IPS-15b (cell line): ENCODE data around the gene TOMM20.

Source experiments
- H3K27me3 ChIP-seq: one replicate; pipeline ENCODE4 v1.6.1; 2013; ENCODE audit warnings: low read length; ENCODE audit not compliant: control insufficient read depth, insufficient read depth
- H3K36me3 ChIP-seq: one replicate; pipeline ENCODE4 v1.6.1; 2013; ENCODE audit warnings: low read length; ENCODE audit not compliant: control insufficient read depth, insufficient read depth
- H3K4me1 ChIP-seq: one replicate; pipeline ENCODE4 v1.6.1; 2013; ENCODE audit warnings: mild to moderate bottlenecking, low read length; ENCODE audit not compliant: control insufficient read depth, insufficient read depth
- H3K4me3 ChIP-seq: one replicate; pipeline ENCODE4 v1.5.1; 2013; ENCODE audit warnings: low read depth, low read length
- H3K9ac ChIP-seq: one replicate; pipeline ENCODE4 v1.6.1; 2013; ENCODE audit warnings: low read depth, mild to moderate bottlenecking, low read length
- H3K9me3 ChIP-seq: one replicate; pipeline ENCODE4 v1.6.1; 2013; ENCODE audit warnings: mild to moderate bottlenecking, low read length; ENCODE audit not compliant: control insufficient read depth, insufficient read depth

Gene TOMM20

DNA sequence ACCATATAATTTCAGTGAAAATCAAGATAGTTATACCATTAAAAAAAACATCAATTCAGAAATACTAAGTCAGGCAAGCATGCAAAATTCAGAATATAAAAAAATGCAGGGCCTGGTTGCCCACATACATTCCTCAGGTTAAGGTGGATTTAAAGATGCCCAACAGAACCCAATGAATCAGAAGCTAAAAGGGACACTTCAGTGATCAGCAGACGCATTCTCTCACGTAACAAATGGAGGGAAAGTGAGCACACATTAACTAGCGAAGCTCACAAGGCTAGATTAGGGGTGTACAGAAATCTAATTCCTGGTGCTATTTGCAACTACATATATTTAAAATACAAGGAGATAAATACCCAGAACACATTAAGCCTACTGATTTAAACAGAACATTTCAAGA lies 17.5 kb downstream of the TOMM20 start:
- Histone ChIP-seq H3K27me3 (no peaks in the 10 kb centered on the region), H3K9me3 (no peaks in the 10 kb centered on the region), H3K4me3 (no peak overlapping the region), H3K36me3 (peaks cover 16% of the 10 kb centered on the region), H3K9ac (no peak overlapping the region), H3K4me1 (no peaks in the 10 kb centered on the region)

GRCh38 chr1:235108876-235109275 lies 19.8 kb downstream of the TOMM20 start:
- peaks cover 12% of the 10 kb centered on the region for H3K36me3 ChIP-seq
- no peak overlapping the region for H3K4me3 ChIP-seq
- no peak overlapping the region for H3K9ac ChIP-seq
- no peaks in the 10 kb centered on the region for H3K4me1 ChIP-seq
- H3K27me3 ChIP-seq = no peaks in the 10 kb centered on the region
- no peaks in the 10 kb centered on the region for H3K9me3 ChIP-seq

DNA sequence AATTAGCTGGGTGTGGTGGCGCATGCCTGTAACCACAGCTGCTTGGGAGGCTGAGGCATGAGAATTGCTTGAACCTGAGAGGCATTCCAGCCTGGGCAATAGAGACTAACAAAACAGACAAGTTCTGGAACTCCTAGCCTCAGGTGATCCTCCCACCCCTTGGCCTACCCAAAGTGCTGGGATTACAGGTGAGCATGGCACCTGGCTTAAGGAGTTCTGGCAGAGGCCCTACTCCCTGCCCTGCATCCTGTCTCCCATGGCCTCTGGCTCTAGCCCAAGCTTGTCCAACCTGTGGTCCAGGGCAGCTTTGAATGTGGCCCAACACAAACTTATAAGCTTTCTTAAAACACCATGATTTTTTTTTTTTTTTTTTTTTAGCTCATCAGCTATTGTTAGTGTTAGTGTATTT lies 20.4 kb downstream of the TOMM20 start:
- H3K36me3 ChIP-seq = peaks cover 8% of the 10 kb centered on the region

GRCh38 chr1:235107368-235108184 lies 21.1 kb downstream of the TOMM20 start:
- Histone ChIP-seq H3K36me3 (peaks cover 7% of the 10 kb centered on the region), H3K9me3 (no peaks in the 10 kb centered on the region), H3K9ac (no peak overlapping the region), H3K4me3 (no peak overlapping the region), H3K27me3 (no peaks in the 10 kb centered on the region), H3K4me1 (no peaks in the 10 kb centered on the region)

More for the DNA sequence above, 20.4 kb downstream of the TOMM20 start:
- Histone ChIP-seq H3K27me3 (no peaks in the 10 kb centered on the region), H3K9ac (no peak overlapping the region), H3K9me3 (no peaks in the 10 kb centered on the region), H3K4me3 (no peak overlapping the region), H3K4me1 (no peaks in the 10 kb centered on the region)

DNA sequence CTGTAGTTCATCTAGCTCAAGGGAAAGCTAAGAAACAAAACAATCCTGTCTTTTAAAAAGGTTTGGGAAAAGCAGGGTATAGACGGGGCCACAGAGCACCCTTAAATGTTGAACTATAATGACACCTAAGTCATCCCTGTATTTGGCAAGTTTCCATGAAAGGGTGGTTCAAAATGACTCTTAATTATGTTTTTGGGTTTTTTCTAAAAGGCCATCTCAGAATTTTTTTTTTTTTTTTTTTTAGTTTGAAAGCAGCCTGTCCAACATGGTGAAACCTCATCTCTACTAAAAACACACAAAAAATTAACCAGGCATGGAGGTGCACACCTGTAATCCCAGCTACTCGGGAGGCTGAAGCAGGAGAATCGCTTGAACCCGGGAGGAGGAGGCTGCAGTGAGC lies 22.2 kb downstream of the TOMM20 start:
- Histone ChIP-seq H3K9me3 (no peaks in the 10 kb centered on the region), H3K36me3 (peaks cover 7% of the 10 kb centered on the region), H3K27me3 (no peaks in the 10 kb centered on the region), H3K4me3 (no peak overlapping the region), H3K4me1 (no peaks in the 10 kb centered on the region), H3K9ac (no peak overlapping the region)

GRCh38 chr1:235105051-235106043 lies 23.3 kb downstream of the TOMM20 start:
- no peaks in the 10 kb centered on the region for H3K4me1 ChIP-seq
- H3K36me3 ChIP-seq = peaks cover 7% of the 10 kb centered on the region
- H3K4me3 ChIP-seq = no peak overlapping the region
- H3K9me3 ChIP-seq = no peaks in the 10 kb centered on the region
- H3K27me3 ChIP-seq = no peaks in the 10 kb centered on the region
- H3K9ac ChIP-seq = no peak overlapping the region

DNA sequence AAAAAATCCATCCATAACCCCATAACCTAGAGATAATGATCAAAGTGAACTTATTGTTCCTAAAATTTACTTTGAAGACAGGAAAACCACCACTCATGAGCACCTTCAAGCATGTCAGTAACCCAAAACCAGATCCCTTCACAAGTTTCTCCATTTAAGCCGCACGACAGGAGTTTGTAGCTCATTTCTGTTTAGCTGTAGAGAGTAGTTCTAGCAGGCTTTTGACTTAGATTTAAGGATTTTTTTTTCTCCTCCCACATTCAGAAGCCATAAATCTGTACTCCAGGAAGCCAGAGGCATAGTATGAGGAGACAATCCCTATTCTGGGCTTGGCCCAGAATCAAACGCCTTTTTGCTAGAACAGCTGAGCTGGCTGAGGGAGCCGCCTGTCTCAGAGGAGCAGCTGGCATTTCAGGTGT lies 25.6 kb downstream of the TOMM20 start:
- H3K4me1 ChIP-seq = no peaks in the 10 kb centered on the region
- H3K27me3 ChIP-seq = no peaks in the 10 kb centered on the region
- no peaks in the 10 kb centered on the region for H3K9me3 ChIP-seq
- no peak overlapping the region for H3K4me3 ChIP-seq
- H3K36me3 ChIP-seq = no peaks in the 10 kb centered on the region
- H3K9ac ChIP-seq = no peak overlapping the region

DNA sequence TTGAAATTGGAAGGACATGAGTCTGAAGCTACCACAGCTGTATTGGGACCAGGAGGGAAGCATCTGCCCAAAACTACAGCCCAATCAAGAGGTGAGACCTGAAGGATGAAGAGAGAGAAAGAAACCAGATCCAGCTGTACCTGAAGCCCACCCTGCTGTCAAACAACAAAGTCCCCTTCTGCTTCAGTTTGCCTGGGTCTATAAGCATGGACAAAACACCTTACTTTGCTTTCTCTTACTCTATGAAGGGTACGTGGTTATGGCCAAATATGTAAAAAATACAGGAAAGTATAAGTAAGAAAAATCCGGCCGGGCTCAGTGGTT lies 26.4 kb downstream of the TOMM20 start:
- Histone ChIP-seq H3K4me3 (no peak overlapping the region), H3K27me3 (no peaks in the 10 kb centered on the region), H3K9ac (no peak overlapping the region), H3K36me3 (no peaks in the 10 kb centered on the region), H3K4me1 (no peaks in the 10 kb centered on the region), H3K9me3 (no peaks in the 10 kb centered on the region)

DNA sequence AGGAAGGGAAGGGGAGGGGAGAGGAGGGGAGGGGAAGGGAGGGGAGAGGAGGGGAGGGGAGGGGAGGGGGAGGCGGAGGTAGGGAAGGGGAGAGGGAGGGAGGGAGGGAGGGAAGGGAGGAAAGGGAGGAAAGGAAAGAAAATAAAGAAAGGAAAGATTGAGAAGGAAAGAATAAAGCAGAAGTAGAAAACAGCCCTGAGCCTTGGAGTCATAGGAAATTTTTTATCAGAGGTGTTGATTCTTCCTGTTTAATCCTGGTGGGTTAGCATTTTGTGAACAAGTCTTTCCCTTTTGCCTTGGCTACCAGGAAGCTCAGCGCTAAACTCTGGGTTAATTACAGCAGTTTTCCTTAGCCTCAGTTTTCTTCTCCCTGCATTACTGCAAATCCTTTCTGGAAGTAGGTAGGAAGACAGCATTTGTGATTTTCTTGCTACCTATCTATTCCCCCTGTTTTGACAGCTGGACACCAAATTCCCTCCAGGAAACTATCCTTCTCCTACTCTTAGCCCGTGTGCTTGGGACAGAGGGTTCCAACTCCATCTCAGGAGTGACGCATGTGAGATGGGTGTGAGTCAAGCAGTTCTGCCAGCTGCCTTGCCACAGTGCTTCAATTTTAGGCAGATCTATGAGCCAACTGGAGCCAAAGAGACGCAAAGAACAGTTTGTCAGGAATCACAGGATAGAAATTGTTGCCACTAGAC lies 26.9 kb downstream of the TOMM20 start:
- Histone ChIP-seq H3K4me1 (no peaks in the 10 kb centered on the region), H3K36me3 (no peaks in the 10 kb centered on the region), H3K9ac (no peak overlapping the region), H3K4me3 (no peak overlapping the region), H3K27me3 (no peaks in the 10 kb centered on the region), H3K9me3 (no peaks in the 10 kb centered on the region)

DNA sequence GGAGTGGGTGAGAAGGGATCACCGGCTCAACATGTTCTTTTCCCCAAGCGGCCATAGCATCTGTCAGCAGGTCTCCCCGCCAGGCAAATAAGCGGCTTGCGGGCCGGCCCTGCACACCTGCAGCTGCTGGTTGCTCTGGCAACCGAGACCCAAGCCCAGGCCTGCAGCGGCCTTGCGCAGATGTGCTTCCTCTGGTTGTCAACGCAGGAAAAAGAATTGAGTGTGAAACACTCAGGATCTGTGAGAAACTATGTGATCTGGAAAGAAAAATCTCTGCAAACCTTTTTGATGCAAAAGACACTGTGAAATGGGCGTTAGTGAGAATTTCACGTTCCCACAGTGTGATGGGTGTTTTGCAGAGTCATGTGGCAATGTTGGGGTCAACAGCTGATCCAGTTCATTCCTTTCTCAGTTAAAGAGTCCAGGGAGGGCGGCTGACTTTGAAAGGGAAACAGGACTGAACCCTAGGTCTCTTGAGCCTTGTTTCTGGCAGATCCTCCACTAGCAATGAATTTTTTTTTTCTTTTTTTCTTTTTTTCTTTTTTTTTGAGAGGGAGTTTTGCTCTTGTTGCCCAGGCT lies 28.4 kb downstream of the TOMM20 start:
- no peaks in the 10 kb centered on the region for H3K27me3 ChIP-seq
- H3K9ac ChIP-seq = no peak overlapping the region
- no peaks in the 10 kb centered on the region for H3K9me3 ChIP-seq
- no peak overlapping the region for H3K4me3 ChIP-seq
- no peaks in the 10 kb centered on the region for H3K36me3 ChIP-seq
- H3K4me1 ChIP-seq = no peaks in the 10 kb centered on the region

DNA sequence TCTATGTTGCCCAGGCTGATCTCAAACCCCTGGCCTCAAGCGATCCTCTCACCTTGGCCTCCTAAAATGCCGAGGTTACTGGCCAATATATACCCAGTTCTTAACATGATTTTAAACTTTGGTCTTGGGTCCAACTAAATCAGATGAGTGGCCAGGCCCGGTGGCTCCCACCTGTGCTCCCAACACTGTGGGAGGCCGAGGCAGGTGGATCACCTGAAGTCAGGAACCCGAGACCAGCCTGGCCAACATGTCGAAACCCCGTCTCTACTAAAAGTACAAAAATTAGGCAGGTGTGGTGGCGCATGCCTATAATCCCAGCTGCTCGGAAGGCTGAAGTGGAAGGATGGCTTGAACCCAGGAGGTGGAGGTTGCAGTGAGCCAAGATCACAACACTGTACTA lies 29.6 kb downstream of the TOMM20 start:
- Histone ChIP-seq H3K27me3 (no peaks in the 10 kb centered on the region), H3K36me3 (no peaks in the 10 kb centered on the region), H3K4me1 (no peaks in the 10 kb centered on the region), H3K4me3 (no peak overlapping the region), H3K9me3 (no peaks in the 10 kb centered on the region), H3K9ac (no peak overlapping the region)
